ENCODE results near the gene TCL1A.

DNA sequence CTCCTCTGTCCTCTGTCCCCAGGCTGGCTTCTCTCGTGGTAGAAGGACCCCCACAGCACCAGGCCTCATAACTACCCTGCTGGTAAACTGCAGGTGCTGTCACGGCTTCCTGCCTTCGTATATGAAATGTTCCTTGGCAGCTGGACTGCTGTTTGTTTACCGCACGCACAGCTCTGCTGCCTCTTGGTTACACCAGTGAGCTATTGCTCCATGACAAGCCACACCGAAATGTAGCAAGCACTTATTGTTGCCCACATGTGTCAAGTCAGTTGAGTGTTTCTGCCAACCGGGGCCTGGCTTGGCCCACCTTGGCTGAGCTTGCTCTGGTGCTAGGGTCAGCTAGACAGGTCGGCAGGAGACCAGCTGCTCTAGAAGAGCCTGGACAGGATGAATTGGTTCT is 49.4 kb downstream of the TCL1A start:
- TF ChIP-seq REST (IDR thresholded peaks at IDR 0.05; ENCODE audit: insufficient read depth in 1 of 2, low read depth in 2 of 2, low read length in 2 of 2) (no peak), POLR2AphosphoS5 (IDR thresholded peaks at IDR 0.05; ENCODE audit: low read depth, low read length) (no peak)

Data from PFSK-1 (cell line).